GM20431 (cell line): ENCODE data around the gene OR52H1.
"Not testable (repeated sequence)": the region's sequence is repeated elsewhere in the genome, so short reads cannot be mapped to it uniquely, and the experiment has no call there.

Experiments
- in situ Hi-C: fragments of 300-500 bp; cut with MseI, MboI; formaldehyde crosslinking; loops from one replicate; pipeline ENCODE4 v1.15.0; 2020; ENCODE audit warnings: low sequenced_read_pairs; ENCODE audit not compliant: unreplicated experiment

The OR52H1 gene

DNA sequence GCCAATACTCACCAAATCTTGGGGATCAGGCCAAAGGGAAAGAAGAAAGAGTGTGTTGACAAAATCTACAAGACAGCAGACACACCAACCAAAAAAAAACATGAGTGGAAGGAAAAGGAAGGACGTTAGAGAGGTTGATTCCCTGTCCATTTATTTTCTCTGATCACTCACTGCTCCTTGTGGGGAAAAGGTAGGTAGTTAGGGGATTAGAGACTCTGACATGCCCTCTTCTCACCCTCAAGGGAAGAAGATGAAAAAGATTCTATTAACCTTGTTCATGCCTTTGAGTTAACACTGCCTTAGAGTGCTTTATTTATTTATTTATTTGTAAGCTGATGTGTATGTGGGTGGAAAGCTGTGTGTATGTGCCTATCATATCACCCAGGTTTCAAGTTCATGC lies at the start of gene OR52H1:
Gene OR52H1 (minus strand): TSS at position 101 of the 400 bp plus-strand sequence. CDS start 3,035 bp downstream, outside the sequence.
- in situ Hi-C loops, result no loop called here

DNA sequence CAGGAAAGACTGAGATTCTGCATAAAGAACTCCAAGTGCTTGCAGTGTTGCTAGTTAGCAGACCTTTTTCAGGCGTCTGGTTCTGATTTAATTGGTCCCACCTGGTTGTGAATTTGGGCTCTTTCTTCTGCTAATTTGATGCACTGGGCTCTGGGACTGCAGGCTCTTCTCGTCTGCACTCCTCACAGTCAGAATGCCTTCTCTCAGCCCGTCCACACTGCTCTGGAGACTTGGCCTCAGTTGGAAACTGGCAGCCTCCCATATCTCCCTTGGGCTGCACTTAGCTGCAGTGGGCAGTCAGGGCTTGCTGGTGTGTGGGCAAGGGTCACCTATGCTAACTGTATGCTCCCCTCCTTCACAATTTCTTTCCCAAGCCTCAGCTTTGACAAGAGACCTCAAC lies 49.6 kb upstream of the OR52H1 start:
- in situ Hi-C loops, result no loop called here

DNA sequence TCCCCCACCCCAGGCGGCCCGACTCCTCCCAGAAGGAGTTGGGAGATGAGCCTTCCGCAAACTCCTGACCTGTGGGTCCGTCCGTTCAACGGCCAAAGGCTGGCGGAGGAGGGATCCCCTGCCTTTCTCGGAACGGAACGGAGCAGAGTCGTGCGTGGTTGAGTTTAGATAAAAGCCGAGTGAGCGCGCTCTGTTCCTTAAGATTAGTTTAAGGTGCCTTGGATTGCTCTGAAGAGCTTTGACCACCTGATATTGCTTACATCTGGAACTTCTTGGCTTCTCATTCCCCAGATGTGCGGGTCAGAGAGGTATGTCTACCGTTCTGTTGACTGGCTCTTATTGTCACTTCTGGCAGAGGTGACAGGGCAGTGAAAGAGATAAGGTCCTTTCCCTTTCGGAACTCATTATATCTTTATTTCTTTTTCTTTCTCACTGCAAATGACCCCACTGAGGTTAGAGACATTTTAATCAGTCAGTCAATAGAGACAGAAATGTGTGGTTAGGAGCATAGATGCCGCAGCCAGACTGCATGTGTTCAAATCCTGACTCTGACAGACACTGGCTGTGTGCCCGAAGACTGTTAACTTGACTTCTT lies 48.4 kb upstream of the OR52H1 start, which contains the start of gene TRIM6:
Gene TRIM6 (plus strand): TSS at position 31 of the 595 bp plus-strand sequence. CDS start 261 bp downstream, at position 292.
- in situ Hi-C loops, result no loop called here

DNA sequence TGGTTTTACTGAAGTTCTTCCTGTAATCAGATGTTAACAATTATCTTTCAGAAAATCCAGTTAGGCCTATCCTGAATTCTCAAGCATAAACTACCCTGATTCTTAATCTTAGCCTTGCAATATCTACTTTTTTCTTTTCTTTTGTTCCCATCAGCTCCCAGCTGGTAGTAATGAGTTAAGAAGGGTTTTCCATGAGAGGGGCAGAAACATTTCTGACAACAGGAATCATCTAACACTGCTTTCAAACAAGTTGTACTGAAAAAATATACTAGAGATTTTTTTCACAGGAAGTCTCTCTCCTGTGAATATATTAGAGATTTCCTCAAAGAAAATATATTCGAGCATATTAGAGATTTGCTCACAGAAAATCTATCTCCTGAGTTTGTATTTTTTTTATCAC lies 44.8 kb upstream of the OR52H1 start:
- in situ Hi-C loops, result no loop called here

DNA sequence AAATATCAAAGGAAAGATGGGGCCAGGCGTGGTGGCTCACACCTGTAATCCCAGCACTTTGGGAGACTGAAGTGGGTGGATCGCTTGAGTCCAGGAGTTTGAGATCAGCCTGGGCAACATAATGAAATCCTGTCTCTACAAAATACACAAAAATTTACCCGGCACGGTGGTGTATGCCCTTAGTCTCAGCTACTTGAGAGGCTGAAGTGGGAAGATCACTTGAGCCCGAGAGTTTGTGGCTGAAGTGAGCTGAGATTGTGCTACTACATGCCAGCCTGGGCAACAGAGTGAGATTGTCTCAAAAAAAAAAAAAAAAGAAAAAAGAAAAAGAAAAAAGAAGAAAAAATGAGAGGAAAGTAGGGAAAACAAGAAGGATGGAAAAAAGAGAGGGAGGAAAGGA lies 44.3 kb upstream of the OR52H1 start:
- in situ Hi-C loops, result no loop called here

DNA sequence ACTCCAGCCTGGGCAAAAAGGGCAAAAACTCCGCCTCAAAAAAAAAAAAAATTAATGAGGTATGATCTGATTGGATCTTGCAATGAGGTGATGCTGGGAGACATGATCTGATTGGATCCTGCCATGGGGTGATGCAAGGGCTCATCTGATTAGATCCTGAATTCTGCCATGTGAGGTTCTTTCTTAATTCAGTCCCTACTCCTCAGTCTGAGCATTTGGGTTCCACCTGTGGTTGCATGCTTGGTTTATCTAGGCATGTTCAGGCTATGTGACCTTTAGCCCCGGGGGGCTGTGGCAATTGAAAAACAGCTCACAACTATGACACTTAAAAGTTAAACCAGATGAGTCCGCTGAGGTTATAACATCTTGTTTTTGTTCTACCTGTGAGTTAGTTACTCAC lies 43.3 kb upstream of the OR52H1 start:
- in situ Hi-C loops, result no loop called here

DNA sequence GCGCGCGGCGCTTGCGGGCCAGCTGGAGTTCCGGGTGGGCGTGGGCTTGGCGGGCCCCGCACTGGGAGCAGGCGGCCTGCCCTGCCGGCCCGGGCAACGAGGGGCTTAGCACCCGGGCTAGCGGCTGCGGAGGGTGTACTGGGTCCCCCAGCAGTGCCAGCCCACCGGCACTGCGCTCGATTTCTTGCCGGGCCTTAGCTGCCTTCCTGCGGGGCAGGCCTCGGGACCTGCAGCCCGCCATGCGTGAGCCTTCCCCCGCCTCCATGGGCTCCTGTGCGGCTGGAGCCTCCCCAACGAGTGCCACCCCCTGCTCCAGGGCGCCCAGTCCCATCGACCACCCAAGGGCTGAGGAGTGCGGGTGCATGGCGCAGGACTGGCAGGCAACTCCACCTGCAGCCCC lies 41.6 kb upstream of the OR52H1 start:
- in situ Hi-C loops, result not testable (repeated sequence)

DNA sequence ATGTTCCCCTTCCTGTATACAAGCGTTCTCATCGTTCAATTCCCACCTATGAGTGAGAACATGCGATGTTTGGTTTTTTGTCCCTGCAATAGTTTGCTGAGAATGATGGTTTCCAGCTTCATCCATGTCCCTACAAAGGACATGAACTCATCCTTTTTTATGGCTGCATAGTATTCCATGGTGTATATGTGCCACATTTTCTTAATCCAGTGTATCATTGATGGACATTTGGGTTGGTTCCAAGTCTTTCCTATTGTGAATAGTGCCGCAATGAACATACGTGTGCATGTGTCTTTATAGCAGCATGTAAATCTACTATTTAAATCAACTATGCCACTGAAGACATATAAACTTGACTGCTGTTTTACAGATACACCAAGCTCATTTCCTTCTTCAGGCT lies 36.1 kb upstream of the OR52H1 start:
- in situ Hi-C loops, result not testable (repeated sequence)

DNA sequence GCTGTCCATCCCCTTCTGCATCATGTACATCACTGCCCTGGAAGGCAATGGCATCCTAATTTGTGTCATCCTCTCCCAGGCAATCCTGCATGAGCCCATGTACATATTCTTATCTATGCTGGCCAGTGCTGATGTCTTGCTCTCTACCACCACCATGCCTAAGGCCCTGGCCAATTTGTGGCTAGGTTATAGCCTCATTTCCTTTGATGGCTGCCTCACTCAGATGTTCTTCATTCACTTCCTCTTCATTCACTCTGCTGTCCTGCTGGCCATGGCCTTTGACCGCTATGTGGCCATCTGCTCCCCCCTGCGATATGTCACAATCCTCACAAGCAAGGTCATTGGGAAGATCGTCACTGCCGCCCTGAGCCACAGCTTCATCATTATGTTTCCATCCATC lies 32.7 kb upstream of the OR52H1 start:
- in situ Hi-C loops, result no loop called here

DNA sequence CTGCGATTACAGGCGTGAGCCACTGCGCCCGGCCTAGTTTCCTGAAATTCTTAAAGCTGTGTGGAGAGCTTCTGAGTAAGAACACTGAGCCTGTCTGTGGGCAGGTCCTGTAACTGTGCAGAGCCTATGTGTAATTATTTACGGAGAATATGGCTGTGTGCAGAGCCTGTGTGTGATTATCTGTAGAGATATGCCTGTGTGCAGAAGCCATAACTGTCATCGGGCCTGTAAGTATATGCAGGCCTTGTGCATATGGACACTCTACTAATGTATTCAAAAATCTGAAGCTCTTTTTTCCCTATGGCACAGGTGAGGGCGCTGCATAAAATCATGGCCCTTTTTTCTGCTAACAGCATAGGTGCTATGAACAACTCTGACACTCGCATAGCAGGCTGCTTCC lies 32.2 kb upstream of the OR52H1 start, which contains the start of gene OR52B6:
Gene OR52B6 (plus strand): TSS at position 301 of the 400 bp plus-strand sequence. CDS start 0 bp downstream, at position 301.
- in situ Hi-C loops, result no loop called here

DNA sequence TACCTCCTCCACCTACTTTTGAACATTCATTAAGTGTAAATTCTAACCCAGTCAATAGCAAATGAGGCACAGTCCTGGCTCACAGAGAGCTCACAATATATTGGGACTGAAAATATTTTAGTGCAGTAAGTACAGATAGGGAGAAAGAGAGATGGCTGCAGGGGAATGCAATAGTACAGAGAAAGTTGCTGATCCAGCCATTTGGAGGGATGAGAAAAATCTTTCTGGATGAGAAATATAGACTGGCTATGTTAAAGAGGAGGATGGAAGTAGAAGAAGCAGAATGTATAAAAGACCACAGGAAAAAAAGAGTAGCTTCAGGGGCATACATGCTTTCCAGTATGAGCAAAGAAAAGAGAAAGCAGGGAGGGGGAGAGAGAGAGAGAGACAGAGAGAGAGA lies 28.8 kb upstream of the OR52H1 start:
- in situ Hi-C loops, result no loop called here

DNA sequence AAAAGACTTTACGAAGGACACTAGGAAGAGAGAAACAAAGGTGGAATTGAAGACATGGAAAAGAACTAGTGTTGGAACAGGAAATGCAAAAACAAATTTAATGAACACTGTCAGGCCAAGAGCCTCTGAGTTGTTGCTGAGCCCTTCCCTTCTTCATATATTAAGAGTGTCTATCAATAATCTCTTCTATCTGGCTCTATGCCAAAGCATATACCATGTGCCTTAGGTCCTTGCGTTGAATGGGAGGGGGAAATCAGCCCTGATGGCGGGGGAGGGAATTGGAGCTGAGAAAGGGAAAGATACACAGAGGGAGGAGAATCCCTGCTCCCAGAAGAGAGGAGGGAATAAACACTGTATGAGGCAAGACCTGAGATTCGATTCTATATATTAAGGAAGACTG lies 26.8 kb upstream of the OR52H1 start:
- in situ Hi-C loops, result no loop called here

DNA sequence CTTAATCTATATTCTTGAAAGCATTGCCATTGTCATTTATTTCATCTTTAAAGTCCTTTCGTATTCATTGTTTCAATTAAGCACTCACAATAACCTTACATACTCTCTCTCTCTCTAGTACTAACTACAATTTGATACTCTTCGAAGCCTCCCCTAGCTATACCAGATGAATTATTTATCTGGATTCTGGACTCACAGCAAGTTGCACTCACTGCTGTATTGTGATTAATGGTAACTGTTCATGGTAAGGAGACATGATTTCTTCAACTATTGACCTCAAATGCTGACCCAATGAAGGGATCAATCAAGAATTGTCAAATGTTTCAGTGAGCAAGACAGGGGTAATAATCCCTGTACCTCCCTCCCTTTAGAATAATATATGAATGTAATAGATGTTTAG lies 26.3 kb upstream of the OR52H1 start:
- in situ Hi-C loops, result no loop called here

DNA sequence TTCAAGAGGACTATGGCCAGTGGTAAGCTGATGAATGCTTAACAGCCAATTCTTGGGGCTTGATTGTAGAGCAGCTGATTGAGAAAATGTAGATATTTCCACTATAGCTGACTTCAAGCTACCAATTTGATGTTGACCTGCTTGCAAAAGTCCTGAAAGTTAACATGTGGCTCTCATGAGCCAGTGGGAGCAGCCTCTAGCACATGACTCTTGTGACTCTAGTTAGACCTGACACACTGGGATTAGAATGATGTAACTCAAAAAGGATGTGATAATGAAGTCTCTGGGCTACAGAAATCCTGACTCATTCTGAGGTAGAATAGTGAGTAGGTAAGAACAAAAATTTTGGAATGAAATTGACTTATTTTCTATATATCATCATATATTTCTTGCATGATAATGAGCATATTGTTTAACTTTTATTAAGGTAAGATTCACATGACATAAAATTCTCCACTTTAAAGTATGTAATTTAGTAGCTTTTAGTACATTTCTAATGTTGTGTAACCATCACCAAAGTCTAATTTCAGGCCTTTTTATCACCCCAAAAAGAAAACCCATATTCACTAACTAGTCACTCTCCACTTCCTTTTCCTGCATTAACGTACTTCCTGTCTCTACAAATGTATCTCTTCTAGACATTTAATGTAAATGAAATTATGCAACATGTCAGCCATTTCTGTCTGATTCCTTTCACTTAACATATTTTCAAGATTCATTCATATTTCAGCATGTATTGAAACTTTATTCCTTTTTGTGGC lies 16.1 kb upstream of the OR52H1 start:
- in situ Hi-C loops, result no loop called here

DNA sequence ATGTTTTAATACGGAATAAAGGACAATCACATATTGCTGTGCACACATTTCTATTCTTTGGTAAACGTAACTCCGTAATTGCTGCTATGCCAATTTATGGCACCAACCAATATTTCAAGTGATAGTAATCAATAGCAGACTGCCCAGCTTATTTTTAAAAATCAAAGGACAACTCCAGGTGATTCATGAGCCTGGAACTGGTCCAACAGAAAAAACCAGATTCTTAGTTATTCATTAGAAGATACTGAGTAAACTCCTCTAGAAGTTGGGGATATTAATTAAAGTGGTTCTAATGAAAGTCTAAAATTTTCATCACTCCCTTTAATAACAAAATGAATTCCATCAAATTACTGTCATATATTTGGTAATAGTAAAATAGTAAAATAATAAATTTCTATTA lies 9.4 kb upstream of the OR52H1 start:
- in situ Hi-C loops, result no loop called here

DNA sequence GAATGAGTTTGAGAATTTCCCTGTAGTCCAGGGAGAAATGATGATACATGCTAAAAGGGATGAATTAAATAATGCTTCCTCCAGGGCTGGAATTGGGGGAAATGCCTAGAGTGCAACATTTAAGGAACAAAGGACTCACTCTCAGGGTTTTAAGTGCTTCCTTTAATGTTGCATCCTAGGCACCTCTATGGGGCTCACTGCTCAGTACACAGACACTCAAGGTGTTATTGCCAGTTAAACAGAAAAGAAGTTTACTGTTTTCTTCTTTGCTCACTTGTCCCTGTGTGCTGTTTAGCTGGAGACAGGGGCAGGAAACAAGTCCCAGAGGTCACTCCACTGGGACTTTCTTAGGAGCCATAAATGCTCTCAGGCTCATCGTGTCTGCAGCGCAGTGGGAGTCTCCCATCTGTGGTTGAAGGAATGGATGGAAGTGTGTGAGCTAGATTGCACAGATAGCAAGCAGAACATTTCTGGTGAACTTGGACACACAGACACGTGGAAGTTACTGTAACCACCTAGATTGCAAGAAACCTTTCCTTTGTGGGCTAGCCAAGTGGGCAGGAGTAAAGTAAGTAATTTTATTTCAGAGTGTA lies 8.4 kb upstream of the OR52H1 start:
- in situ Hi-C loops, result no loop called here

DNA sequence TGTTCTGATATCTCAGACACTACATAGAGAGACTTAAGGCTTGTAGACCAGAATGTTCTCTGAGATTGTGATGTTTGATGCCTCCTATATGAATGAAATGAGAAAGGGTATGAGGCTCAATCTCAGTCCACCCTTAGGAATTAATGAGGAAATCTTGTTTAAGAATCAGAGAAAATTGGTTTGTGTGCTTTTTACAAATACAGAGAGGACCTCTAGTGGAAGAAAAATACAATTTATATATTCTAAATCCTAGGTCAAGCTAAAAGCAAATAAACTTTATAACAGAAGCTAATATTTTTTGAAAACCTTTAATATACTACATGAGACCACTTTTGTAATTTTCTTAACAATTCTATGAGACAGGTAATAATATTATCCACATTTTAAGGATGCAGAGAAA lies 5.0 kb upstream of the OR52H1 start:
- in situ Hi-C loops, result no loop called here

DNA sequence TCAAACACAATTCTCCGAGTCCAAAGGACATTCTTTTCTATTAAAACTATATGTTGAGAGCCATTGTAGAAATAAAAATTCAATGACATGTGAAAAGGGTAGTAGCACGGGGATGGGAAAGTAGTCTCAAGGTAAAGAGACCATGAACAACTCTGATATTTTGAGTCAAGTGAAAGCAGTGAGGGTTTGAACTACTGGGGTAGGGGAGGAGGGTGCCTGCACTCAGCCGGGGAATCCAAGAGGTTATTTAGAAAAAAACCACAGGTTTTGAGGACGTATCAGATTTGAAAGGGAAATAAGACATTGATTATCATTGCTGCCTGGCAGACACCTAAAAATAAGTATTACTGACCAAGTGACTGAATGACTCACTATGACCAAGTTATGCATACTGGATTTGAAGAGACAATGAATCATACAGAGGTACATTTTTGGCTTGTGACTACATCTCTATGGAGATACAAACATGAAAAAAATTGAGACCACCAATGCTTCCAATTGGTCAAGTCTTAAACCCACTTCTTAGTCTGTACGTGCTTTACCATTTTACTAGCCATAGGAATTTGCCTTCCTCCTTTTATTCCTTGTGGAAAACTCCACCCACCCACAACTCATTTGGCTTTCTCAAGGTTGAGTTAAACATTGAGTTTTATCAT lies 2.2 kb upstream of the OR52H1 start:
- in situ Hi-C loops, result no loop called here

DNA sequence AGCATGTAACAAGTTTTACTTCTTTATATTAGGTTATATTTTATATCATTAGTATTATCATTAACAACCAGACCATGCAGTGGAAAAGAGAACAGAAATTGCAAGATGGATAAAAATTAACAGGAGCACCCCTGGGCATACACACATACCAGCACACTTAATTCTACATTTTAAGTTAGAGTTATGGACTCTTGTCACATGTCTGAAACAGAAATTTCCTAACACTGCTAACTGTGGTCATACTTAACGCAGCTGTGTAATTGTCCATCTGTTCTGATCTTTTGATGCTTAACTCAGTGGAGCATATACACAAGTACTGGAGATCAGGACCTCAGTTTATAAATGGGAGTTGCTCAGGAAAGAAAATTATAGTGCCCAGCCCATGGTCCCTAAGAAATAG lies 358 bp downstream of the OR52H1 start:
- in situ Hi-C loops, result no loop called here

DNA sequence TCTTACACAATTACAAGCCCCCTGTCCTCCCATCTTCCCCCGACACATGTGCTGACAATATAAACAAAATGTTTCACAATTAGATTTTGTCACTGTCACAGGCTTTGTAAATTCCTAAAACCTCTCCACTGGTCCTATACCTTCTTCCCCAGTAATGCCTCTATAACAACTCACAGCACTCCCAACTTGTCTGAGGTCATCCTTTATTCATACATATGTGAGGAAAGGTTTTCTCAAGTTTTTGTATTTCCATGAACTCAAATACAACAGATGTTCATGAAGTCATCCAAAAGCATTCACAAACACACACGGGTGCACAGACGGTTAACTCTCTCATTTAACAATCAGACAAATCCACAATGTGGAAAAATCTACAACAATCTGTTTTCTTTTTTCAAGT lies 1.9 kb downstream of the OR52H1 start:
- in situ Hi-C loops, result no loop called here

DNA sequence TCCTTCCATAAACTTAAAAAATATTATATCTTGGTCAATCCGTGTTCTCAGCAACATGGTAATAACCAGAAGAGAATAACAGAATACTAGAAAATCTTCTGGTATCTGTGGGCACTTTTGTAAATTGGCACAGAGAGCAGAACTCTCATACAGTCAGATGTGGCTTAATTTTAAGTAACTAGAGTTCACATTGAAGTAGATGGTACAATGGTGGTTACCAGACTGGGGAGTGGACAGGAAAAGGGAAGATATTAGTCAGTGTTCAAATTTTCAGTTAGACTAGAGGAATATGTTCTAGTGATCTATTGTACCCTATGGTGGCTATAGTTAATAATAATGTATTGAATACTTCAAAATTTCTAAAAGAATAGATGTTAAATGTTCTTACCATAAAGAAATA lies 6.9 kb downstream of the OR52H1 start:
- in situ Hi-C loops, result no loop called here
